Sigmoid colon (tissue), 7 donors: ENCODE results near the gene C4orf36. TPM values are rescaled to one million over a fixed set of nuclear protein-coding genes. Genes with fewer than 3 reads are reported as not detected.

Experiments used
- DNase-seq: peaks from one replicate; pipeline ENCODE4 v3.0.0-alpha.2; 2019
- H3K27ac ChIP-seq, 4 donors: fragments of 200-600 bp; sonication (generic); one replicate each; pipeline ENCODE4 v1.5.1; 2016 to 2019; ENCODE audit warnings: mild to moderate bottlenecking in 1 of 4
- H3K27me3 ChIP-seq, 3 donors: fragments of 200-600 bp; sonication (generic); one replicate each; pipeline ENCODE4 v1.5.1; 2019; ENCODE audit warnings: mild to moderate bottlenecking in 1 of 3
- H3K36me3 ChIP-seq, 4 donors: fragments of 200-600 bp; sonication (generic); one replicate each; pipeline ENCODE4 v1.5.1; 2016 to 2019
- H3K4me1 ChIP-seq, 4 donors: fragments of 200-600 bp; sonication (generic); one replicate each; pipeline ENCODE4 v1.5.1; 2017 to 2019
- H3K4me3 ChIP-seq, 4 donors: fragments of 200-600 bp; sonication (generic); one replicate each; pipeline ENCODE4 v1.5.1; 2017 to 2019; ENCODE audit warnings: mild to moderate bottlenecking in 2 of 4, moderate library complexity in 1 of 4
- H3K9me3 ChIP-seq, 4 donors: fragments of 200-600 bp in 3 of 4; sonication (generic) in 3 of 4; one replicate each; pipeline versions ENCODE4 v1.5.1 to v1.6.1; 2013 to 2019
- CTCF ChIP-seq, 4 experiments: fragments of 450-650 bp in 3 of 4; fragments of 200-600 bp in 1 of 4; IDR thresholded peaks; one replicate each; pipeline ENCODE4 v1.5.1; 2016 to 2019; ENCODE audit warnings: antibody characterized with exemption in 4 of 4, mild to moderate bottlenecking in 3 of 4, moderate library complexity in 2 of 4
- EP300 ChIP-seq, 4 donors: sonication (generic); formaldehyde crosslinking; IDR thresholded peaks; one replicate each; pipeline ENCODE4 v1.6.1; 2017; ENCODE audit warnings: antibody characterized with exemption in 4 of 4
- POLR2A ChIP-seq, 2 donors: fragments of 450-650 bp; IDR thresholded peaks; one replicate each; pipeline ENCODE4 v1.6.1; 2016; ENCODE audit warnings: antibody characterized with exemption in 2 of 2, mild to moderate bottlenecking in 2 of 2, moderate library complexity in 2 of 2
- POLR2AphosphoS5 ChIP-seq, 4 donors: sonication (generic); formaldehyde crosslinking; IDR thresholded peaks; one replicate each; pipeline ENCODE4 v1.6.1; 2017; ENCODE audit warnings: antibody characterized with exemption in 4 of 4
- WGBS, 2 donors: extraction: QIAGEN DNeasy Blood & Tissue Kit; methylation state at CpG; one replicate each; pipeline ENCODE4 v1.1.7; 2013; 5-methylcytosine and 5-hydroxymethylcytosine counted together
- intact Hi-C: fragments of 100-400 bp; cut with DNase I; formaldehyde crosslinking; loops from one replicate; pipeline ENCODE4 v1.15.1; 2023
- polyA plus RNA-seq, 3 donors: library from polyadenylated mRNA; stranded (reverse); fragments of 200-250 nt; gene quantifications; one replicate each; pipeline ENCODE4 v1.2.3, GENCODE V29; 2013
- total RNA-seq, 4 donors: library from RNA; depleted of rRNA; stranded (reverse); fragments of >200 nt; gene quantifications; one replicate each; pipeline ENCODE4 v1.1.0, GENCODE V29; 2016
- donor health status: healthy with polysubstance abuse.
- donor health status: Bipolar disorder and iron deficiency.
- donor health status: healthy.

The C4orf36 gene
- total and polyA plus RNA-seq, 7 donors: 0.35 to 2.1 (median 0.99) TPM; not detected in 4

- Histone ChIP-seq H3K36me3 (no peaks in the 10 kb centered on the region), H3K4me3 (no peak overlapping the region), H3K27ac (no peak overlapping the region), H3K9me3 (no peaks in the 10 kb centered on the region), H3K27me3 (no peaks in the 10 kb centered on the region), H3K4me1 (peaks cover 0 to 4% (median 2%) of the 10 kb centered on the region in 4 donors)
- intact Hi-C loops: no loop called here
- 23 to 90% methylated on average over 1 of the region's 1 CpG for WGBS, 2 donors
- DNase-seq: no peak
- TF ChIP-seq EP300 (IDR thresholded peaks at IDR 0.05): no peak
- no peak for TF ChIP-seq POLR2A (IDR thresholded peaks at IDR 0.05)
- TF ChIP-seq CTCF (IDR thresholded peaks at IDR 0.05): no peak
- no peak for TF ChIP-seq POLR2AphosphoS5 (IDR thresholded peaks at IDR 0.05)
These were observed 24.2 kb upstream of the C4orf36 start for GRCh38 chr4:86916392-86916791.

- no peak overlapping the region for H3K4me3 ChIP-seq
- no peak for DNase-seq
- peaks cover 0 to 21% (median 13%) of the 10 kb centered on the region in 4 donors for H3K4me1 ChIP-seq
- H3K36me3 ChIP-seq: no peaks in the 10 kb centered on the region
- TF ChIP-seq POLR2AphosphoS5 (IDR thresholded peaks at IDR 0.05) (no peak), EP300 (IDR thresholded peaks at IDR 0.05) (no peak), CTCF (IDR thresholded peaks at IDR 0.05) (no peak)
- H3K27me3 ChIP-seq: no peaks in the 10 kb centered on the region
- no peaks in the 10 kb centered on the region for H3K9me3 ChIP-seq
- no peak overlapping the region for H3K27ac ChIP-seq
- intact Hi-C loops: no loop called here
- 87 to 95% methylated on average over 7 of the region's 7 CpGs for WGBS, 2 donors
These were observed 18.8 kb upstream of the C4orf36 start for GRCh38 chr4:86910820-86911684.

GRCh38 chr4:86910369-86910768 is 18.1 kb upstream of the C4orf36 start:
- WGBS, 2 donors: 82 to 87% methylated on average over 5 of the region's 5 CpGs
- H3K4me1 ChIP-seq: peaks cover 0 to 21% (median 13%) of the 10 kb centered on the region in 4 donors

GRCh38 chr4:86909546-86910295 is 17.5 kb upstream of the C4orf36 start:
- Histone ChIP-seq H3K36me3 (no peaks in the 10 kb centered on the region), H3K9me3 (no peaks in the 10 kb centered on the region), H3K4me1 (peaks cover 0 to 24% (median 14%) of the 10 kb centered on the region in 4 donors), H3K27ac (no peak overlapping the region), H3K27me3 (no peaks in the 10 kb centered on the region), H3K4me3 (no peak overlapping the region)
- WGBS, 2 donors: 70 to 88% methylated on average over 8 of the region's 8 CpGs
- intact Hi-C loops: no loop called here
- no peak for TF ChIP-seq POLR2A (IDR thresholded peaks at IDR 0.05)
- TF ChIP-seq EP300 (IDR thresholded peaks at IDR 0.05): no peak
- TF ChIP-seq POLR2AphosphoS5 (IDR thresholded peaks at IDR 0.05): no peak
- no peak for TF ChIP-seq CTCF (IDR thresholded peaks at IDR 0.05)
- no peak for DNase-seq

More at GRCh38 chr4:86910369-86910768, 18.1 kb upstream of the C4orf36 start:
- no peak overlapping the region for H3K27ac ChIP-seq
- H3K9me3 ChIP-seq: no peaks in the 10 kb centered on the region
- TF ChIP-seq CTCF (IDR thresholded peaks at IDR 0.05) (no peak), EP300 (IDR thresholded peaks at IDR 0.05) (no peak), POLR2AphosphoS5 (IDR thresholded peaks at IDR 0.05) (no peak), POLR2A (IDR thresholded peaks at IDR 0.05) (no peak)
- DNase-seq: no peak
- no peaks in the 10 kb centered on the region for H3K36me3 ChIP-seq
- H3K4me3 ChIP-seq: no peak overlapping the region
- intact Hi-C loops: no loop called here
- no peaks in the 10 kb centered on the region for H3K27me3 ChIP-seq
